ENCODE results near the gene CARD19. TPM values are rescaled to one million over a fixed set of nuclear protein-coding genes. Genes with fewer than 3 reads are reported as not detected.

CARD19 gene
- total RNA-seq, 4 donors from 2014 or later: 49.6 to 82.4 (median 70.9) TPM

DNA sequence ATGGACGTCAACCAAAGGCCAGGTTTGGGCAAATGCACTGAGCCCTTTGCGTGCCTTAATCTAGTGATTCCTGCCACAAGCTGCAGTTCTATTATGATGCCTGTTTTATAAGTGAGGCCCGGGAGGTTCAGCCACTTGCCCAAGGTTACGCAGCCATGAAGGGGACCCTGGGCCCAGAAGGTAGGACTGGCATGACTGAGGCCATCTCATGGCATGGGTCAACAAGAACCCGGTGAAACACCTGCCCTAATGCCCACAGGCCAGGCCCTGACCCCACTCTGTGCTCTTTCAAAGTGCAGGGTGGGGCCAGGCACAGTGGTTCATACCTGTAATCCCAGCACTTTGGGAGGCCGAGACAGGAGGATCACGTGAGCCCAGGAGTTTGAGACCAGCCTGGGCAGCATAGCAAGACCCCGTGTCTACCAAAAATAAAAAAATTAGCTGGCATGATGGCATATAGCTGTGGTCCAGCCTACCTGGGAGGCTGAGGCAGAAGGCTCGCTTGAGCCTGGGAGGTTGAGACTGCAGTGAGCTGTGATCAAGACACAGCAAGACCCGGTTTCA is 29.4 kb downstream of the CARD19 start:
- no peaks in the 10 kb centered on the region for H3K27me3 ChIP-seq
- ATAC-seq (no peak), DNase-seq (peak in 1 of 2 donors; percentile 5)
- no peaks in the 10 kb centered on the region for H3K9me3 ChIP-seq
- intact Hi-C loops (cut with DNase I; ENCODE audit: low total_unique reads) (no loop called here), in situ Hi-C loops (cut with MboI; ENCODE audit: low sequenced_read_pairs in 4 of 4) (no loop called here)
- no peak overlapping the region for H3K4me3 ChIP-seq
- H3K4me1 ChIP-seq: peaks cover 38 to 45% of the 10 kb centered on the region in 2 donors
- H3K27ac ChIP-seq: no peak overlapping the region
- peaks cover 0 to 17% of the 10 kb centered on the region in 2 donors for H3K36me3 ChIP-seq
- TF ChIP-seq CTCF (IDR thresholded peaks at IDR 0.05 in 4 of 5, conservative IDR thresholded peaks at IDR 0.05 in 1 of 5) (no peak), POLR2A (IDR thresholded peaks at IDR 0.05) (no peak)

DNA sequence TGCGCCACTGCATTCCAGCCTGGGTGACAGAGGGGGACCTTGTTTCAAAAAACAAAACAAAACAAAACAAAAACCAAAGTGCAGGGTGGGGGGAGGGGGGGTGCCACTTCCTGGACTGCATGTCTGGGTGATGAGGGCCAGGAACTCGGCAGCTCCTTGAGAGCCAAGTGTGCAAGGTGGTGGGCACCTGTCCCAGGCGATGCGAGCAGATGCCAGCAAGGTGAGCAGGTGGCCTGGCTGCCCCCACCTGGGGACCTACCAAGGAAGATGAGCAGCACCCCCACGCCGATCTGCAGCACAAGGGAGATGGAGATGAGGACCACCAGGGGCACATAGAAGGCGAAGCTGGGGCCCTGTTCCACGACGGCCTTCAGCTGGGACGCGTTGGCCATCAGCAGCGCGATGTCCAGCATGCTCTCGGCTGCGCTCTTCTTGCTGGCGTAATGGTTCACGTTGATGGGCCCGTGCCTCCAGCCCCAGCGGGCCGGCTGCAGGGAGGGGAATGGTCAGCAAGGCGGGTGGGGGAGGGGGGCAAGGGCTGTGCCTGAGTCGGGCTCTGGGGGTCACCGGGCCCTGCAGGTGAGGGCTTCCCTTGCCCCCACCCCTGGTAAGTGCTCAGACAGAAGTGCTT is 30.2 kb downstream of the CARD19 start:
- no peak for ATAC-seq
- H3K4me1 ChIP-seq: peaks cover 45 to 50% of the 10 kb centered on the region in 2 donors
- in situ Hi-C loops (cut with MboI; ENCODE audit: low sequenced_read_pairs in 4 of 4): no loop called here
- DNase-seq: peak in 1 of 2 donors; percentile 14
- intact Hi-C loops (cut with DNase I; ENCODE audit: low total_unique reads): no loop called here
- no peaks in the 10 kb centered on the region for H3K9me3 ChIP-seq
- peak overlapping the region in 1 of 4 donors; percentile 8 for H3K4me3 ChIP-seq
- TF ChIP-seq POLR2A (IDR thresholded peaks at IDR 0.05): no peak
- no peak for TF ChIP-seq CTCF (IDR thresholded peaks at IDR 0.05 in 4 of 5, conservative IDR thresholded peaks at IDR 0.05 in 1 of 5)
- no peaks in the 10 kb centered on the region for H3K27me3 ChIP-seq
- peak overlapping the region in 3 of 4 donors; percentile 34 to 98 (median 95) for H3K27ac ChIP-seq
- H3K36me3 ChIP-seq: peaks cover 0 to 17% of the 10 kb centered on the region in 2 donors

DNA sequence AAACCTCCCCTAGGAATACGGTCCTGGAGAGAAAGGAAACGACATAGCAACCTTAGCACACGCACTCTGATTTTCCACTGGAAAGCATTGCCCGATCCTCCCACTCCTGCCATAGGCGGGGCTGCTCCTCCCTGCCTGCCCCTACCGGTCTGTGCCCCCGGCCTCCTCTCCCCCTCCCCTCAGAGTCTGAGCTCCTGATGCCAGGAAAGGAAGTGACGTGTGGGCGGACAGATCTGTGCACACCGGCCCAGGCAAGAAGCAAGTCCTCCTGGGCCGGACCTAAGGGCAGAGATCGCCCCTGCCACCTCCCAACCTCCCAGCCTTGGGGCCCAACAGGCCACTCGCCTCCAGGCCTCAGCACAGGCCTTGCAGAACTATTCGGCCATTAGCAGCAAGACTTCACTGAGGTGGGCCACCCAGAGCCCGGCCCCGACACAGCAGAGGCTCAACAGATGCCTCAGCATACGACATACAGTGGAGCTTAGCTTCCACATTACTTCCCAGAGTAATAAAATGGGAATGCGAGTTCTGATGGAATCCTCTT is 30.9 kb downstream of the CARD19 start:
- no peaks in the 10 kb centered on the region for H3K9me3 ChIP-seq
- intact Hi-C loops (cut with DNase I; ENCODE audit: low total_unique reads): no loop called here
- DNase-seq (peak in 1 of 2 donors; percentile 15), ATAC-seq (no peak)
- peaks cover 0 to 17% of the 10 kb centered on the region in 2 donors for H3K36me3 ChIP-seq
- peak overlapping the region in 1 of 4 donors; percentile 8 for H3K4me3 ChIP-seq
- in situ Hi-C loops (cut with MboI; ENCODE audit: low sequenced_read_pairs in 4 of 4): no loop called here
- peaks cover 52 to 56% of the 10 kb centered on the region in 2 donors for H3K4me1 ChIP-seq
- no peaks in the 10 kb centered on the region for H3K27me3 ChIP-seq
- TF ChIP-seq POLR2A (IDR thresholded peaks at IDR 0.05) (no peak), CTCF (IDR thresholded peaks at IDR 0.05 in 4 of 5, conservative IDR thresholded peaks at IDR 0.05 in 1 of 5) (no peak)
- H3K27ac ChIP-seq: peak overlapping the region; percentile 34 to 98 (median 84)

DNA sequence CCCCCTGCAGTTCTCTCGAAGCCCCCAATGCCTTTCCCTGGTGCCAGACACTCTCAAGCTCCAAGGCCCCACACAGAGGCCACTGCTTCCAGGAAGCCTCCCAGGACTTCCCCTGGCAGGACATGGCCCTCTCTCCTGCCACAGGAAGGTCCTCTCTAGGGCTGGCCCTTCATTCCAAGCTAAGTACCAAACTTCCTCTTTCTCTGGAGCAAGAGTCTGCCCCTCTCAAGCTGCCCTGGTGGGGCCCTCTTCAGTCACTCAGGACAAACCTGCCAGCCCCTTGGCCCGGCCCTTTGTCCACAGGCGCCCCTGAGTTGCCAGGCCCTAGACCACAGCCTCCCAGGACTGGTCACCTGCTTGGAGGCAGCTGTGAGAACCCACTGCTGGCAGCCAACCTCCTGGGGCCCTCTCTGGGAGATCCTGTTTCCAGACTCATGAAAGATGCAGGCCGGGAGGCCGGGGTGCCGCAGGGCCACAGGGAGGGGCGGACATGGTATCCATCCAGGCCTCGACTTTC is 31.4 kb downstream of the CARD19 start:
- peak overlapping the region; percentile 34 to 98 (median 84) for H3K27ac ChIP-seq
- in situ Hi-C loops (cut with MboI; ENCODE audit: low sequenced_read_pairs in 4 of 4): no loop called here
- no peaks in the 10 kb centered on the region for H3K9me3 ChIP-seq
- peak; percentile 17 to 27 for ATAC-seq
- H3K4me1 ChIP-seq: peaks cover 56 to 61% of the 10 kb centered on the region in 2 donors
- peaks cover 0 to 17% of the 10 kb centered on the region in 2 donors for H3K36me3 ChIP-seq
- no peaks in the 10 kb centered on the region for H3K27me3 ChIP-seq
- H3K4me3 ChIP-seq: no peak overlapping the region
- TF ChIP-seq POLR2A (IDR thresholded peaks at IDR 0.05) (no peak), CTCF (IDR thresholded peaks at IDR 0.05 in 4 of 5, conservative IDR thresholded peaks at IDR 0.05 in 1 of 5) (no peak)
- intact Hi-C loops (cut with DNase I; ENCODE audit: low total_unique reads): no loop called here
- DNase-seq: peak in 1 of 2 donors; percentile 51

Data from gastrocnemius medialis (tissue), 4 donors.